GM21528 (cell line): ENCODE results near the gene TNP2.

Experiments used
- ATAC-seq: cut with Tn5 transposase; IDR thresholded peaks from one replicate; pipeline ENCODE4 v1.9.1; 2021; ENCODE audit warnings: mild to moderate bottlenecking, moderate library complexity; ENCODE audit not compliant: unreplicated experiment, low FRiP score

Gene TNP2

DNA sequence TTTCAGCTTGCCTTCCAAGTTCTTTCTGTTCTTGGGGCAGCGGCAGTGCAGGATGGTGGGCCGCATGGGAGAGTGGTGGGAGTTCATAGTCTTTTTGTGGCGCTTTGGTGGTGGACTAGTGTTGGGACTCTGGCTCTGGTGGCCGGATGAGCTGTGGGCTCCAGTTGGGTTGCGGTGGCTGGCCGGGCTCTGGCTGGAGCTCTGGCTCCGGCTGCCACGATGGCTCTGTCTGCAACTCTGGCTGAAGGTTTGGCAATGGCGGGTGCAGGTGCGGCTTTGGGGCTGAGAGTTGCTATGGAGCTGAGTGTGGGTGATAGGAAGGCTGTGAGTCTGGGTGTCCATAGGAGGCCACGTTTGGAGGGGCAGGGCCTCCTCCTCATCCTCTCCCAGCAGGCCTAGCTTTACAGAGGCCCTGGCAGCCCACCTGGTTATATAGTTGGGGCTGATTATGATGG, at the start of gene TNP2:
TNP2 (minus strand) TSS at position 405 of the 455 bp plus-strand sequence; CDS start at position 342, 63 bp downstream.
- no peak for ATAC-seq

DNA sequence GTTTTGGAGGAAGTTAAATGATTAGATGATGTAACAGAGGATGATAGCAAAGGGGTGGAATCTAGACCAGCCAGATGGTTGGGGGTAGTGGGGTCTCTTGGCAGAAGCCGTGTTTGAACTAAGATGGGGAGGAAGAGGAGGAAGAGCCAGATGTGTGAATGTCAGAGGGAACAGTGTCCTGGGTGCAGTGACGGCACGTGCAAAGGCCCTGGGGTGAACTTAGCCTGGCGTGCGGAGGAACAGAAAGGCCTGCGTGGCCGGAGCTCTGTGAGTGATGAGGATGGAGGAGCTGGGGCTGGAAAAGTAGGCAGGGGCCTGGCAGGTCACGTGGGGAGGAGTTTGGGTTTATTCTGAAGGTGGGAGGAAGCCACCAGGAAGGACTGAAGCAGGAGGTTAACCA, 49.7 kb upstream of the TNP2 start:
- ATAC-seq = no peak

DNA sequence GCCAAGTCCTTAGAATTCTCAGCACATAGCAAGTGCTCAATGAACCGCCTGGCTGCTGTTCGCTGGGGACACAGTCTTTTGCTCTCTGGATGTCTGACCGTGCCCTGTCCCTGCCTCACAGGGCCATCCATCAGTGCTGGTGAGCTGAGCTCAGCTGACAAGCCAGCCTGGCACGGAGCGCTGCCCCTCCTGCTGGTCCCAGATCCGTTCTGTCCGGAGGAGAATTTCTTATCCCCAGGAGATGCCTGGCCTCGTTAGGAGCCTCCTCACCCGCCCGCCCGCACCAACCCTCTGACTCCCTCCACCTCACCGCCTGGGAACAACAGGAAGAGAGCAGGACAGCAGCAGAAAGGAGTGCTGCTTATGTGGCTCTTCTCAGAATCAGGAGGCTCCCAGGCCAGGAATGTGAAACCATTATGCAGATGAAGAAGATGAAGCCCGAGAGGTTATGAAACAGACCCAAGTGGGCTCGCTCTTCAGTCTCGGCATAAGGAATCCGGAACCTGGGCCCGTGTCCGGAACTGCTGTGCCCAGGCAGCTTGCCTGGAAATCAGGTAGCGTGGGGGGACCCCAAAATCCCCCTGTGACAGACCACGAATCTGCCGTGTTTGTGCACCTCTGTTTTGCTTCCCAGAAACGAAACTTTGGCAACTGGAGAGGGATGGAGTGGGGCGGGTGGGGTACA, 47.3 kb upstream of the TNP2 start:
- ATAC-seq = no peak

DNA sequence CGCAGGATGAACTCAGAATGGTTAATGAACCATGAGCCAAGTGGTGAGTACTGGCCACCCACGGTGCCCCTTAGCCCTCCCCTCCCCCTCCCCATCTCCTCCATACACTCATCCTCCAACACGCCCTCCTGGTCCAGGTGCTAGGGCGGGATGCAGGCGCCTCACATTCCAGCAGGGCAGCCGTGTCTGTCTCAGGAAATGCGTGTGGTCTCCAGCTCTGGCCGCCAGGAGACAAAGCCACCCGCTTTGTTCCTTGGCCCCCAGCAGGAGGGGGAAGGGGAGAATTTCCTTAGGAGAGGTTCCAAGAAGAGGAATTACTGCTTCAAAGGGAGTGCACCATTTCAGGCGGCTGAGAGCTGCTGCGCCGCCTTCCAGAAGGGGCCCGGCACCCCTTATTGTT, 46.4 kb upstream of the TNP2 start:
- ATAC-seq = no peak

DNA sequence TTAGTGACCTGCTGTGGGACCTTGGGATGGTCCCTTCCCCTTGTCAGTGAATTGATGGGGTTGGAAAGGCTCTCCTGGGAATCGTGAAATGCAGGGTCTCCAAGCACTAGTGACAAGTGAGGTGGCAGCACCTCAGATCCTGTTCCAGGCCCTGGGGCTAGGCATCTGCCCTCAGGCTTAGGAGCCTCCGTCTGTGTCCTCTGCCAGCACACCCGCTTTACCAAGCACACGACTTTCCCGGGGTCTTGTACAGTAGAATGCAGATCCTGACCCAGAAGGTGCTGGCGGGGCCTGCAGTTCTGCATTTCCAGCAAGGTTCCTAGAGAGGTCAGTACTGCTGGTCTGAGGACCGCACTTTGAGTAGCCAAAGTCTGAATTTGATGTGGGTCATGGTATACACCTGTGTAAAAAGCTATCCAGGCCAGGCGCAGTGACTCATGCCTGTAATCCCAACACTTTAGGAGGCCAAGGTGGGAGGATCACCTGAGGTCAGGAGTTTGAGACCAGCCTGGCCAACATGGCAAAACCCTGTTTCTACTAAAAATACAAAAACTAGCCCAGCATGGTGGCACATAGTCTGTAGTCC, 45.3 kb upstream of the TNP2 start:
- no peak for ATAC-seq

DNA sequence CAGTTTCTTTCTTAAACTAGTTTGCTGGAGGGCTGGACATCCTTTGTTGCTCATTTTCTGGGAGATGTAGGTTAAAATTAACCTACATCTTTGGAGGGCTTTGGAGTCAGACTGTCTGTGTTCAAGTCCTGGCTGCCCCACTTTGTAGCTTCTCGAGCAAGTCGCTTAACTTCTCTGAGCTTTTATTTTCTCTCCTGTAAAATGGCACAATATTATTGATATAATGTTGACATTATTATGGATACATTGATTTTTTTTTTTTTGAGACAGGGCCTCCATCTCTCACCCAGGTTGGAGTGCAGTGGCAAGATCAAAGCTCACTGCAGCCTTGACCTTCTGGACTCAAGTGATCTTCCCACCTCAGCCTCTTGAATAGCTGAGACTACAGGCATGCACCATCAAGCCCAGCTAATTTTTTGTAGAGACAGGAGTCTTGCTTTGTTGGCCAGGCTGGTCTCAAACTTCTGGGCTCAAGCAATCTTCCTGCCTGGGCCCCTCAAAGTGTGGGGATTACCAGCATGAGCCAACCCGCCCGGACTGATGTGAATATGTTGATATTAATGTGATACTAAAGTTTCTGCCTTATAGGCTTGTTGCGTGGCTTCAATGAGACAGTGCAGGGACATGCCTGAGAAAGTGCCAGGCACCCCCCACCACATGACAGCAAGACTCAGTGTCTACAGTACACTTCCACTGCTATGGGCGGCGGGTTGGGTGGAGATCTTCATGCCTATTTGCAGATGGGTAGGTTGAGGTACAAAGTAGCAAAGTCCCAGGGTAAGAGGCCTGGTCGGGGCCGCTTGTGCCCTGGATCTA, 44.6 kb upstream of the TNP2 start:
- no peak for ATAC-seq

DNA sequence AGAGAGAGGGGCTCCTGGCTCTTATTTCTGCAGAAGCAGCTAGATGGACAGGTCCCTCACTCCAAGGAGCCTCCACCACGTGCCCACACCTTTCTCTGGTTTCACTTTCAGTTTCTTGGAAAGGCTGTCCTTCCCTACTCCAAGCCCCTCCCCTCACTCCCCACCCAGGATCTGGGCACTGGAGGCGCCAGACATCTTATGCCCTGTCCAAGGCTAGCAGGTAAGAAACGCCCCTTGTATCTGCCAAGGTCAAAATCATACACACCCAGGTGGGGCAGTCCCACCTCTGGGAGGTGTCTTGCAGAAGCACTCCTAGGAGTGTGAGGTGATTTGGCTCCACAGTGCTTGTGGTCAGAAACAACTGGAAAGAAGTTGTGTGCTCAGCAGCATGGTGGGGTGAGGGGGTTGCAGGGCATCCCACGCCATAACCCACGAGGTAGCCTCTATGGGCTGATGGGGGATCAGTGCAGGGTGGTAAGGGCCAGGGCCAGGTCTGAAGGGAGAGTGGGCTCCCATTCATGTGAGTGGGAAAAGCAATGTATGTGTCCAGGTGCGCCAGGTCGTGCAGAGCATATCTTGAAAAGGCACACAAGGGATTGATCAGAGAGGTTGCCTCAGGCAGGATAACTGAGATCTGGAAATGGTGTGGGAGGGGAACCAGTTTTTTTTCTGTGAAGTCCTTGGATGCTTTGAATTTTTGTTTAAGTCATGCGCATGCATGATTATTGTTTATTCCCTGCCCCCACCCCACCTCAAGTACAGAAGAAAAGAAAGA, 43.8 kb upstream of the TNP2 start:
- no peak for ATAC-seq

DNA sequence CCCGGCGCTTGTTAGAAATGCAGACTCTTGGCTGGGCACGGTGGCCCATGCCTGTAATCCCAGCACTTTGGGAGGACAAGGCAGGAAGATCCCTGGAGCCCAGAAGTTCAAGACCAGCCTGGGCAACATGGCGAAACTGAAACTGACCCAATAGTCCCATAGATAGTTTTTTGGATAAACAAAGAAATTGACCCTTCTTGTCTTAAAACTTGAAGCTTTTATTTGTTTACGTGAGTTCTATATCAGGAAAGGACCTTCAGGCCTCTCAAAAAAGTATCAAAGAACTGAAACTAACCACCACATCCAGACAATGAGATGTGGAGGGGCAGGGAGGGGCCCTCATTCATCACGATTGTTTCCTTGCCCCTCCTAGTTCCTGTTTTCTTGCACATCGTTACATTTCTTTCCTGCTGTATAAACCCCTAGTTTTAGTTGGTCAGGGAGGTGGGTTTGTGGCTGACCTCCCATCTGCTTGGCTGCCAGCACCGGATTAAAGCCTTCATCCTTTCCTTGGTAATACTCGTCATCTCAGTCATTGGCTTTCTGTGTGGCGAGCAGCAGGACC, 42.0 kb upstream of the TNP2 start:
- ATAC-seq = peak; percentile 33

DNA sequence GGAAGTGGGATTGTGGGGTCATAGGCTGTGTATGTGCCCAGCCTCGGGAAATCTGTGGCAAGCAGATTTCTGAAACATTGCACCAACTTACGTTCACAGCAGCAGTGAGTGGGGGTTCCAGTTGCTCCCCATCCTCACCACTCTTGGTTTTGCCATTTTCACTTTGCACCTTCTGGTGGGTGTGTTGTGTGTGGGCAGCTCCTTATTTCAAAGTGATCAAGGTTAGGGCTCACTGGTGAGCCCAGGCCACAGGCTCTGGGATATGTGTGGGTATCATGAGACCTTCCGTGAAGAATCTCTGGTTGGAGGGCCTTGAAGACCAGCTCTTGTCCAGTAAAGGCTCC, 41.5 kb upstream of the TNP2 start:
- ATAC-seq = no peak

DNA sequence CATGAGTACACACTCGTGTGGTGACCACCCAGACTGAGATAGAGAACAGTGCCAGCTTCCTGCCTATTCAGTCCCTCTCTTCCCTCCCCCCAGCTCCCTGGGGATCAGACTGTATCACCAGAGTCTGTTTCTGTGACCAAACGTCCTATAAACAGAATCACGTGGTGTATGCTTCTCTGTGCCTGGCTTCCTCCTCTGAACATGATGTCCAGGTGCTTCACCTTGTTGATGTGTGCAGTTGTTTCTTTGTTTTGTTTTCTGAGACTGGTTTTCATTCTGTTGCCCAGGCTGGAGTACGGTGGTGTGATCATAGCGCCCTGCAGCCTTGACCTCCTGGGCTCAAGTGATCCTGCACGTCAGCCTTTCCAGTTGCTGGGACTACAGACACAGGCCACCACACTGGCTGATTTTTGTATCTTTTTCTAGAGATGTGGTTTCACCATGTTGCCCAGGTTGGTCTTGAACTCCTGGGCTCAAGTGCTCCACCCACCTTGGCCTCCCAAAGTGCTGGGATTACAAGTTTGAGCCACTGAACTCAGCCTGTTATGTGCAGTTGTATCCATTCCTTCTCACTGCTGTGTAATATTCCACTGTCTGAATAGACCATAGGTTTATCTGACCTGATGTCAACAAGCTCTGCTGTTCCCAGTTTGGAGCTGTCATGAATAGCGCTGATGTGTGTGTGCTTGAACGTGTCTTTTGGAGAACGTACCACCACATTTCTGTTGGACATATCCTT, 40.9 kb upstream of the TNP2 start:
- ATAC-seq = no peak

DNA sequence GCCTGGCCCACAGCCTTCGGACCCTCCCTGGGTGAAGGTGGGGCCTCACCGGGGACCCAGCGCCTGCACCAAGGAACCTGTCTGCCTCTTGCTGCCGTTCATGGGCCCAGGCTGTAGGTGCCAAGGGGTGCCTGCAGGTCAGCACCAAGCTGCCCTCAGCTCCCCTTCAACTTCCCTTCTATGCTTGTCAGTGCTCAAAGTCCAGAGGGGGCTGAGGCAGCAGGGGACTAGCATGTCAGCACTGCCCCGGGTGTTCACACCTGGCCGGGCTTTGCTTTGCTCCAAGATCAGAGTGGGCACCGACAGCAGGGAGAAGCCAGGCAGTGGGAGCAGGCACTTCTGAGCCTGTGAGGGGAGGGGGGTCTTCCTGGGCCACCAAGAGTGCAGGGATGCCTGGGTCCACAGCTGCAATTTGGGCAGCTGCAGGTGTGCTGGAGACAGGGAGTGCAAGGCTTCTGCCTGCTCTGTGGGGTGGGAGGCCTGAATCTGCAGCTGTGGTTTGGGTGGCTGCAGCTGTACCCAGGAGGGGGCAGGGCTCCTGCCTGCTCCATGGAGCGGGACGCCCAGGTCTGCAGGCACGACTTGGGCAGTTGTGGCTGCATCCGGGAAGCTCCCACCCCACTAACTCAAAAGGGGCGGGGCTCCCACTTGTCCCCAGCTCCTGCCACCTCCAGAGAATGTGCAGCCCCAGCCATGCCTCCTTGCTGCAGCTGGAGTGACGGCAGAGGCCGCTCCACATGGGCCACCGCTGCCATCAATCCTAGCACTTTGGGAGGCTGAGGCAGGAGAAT, 39.6 kb upstream of the TNP2 start:
- ATAC-seq = peak; percentile 43

DNA sequence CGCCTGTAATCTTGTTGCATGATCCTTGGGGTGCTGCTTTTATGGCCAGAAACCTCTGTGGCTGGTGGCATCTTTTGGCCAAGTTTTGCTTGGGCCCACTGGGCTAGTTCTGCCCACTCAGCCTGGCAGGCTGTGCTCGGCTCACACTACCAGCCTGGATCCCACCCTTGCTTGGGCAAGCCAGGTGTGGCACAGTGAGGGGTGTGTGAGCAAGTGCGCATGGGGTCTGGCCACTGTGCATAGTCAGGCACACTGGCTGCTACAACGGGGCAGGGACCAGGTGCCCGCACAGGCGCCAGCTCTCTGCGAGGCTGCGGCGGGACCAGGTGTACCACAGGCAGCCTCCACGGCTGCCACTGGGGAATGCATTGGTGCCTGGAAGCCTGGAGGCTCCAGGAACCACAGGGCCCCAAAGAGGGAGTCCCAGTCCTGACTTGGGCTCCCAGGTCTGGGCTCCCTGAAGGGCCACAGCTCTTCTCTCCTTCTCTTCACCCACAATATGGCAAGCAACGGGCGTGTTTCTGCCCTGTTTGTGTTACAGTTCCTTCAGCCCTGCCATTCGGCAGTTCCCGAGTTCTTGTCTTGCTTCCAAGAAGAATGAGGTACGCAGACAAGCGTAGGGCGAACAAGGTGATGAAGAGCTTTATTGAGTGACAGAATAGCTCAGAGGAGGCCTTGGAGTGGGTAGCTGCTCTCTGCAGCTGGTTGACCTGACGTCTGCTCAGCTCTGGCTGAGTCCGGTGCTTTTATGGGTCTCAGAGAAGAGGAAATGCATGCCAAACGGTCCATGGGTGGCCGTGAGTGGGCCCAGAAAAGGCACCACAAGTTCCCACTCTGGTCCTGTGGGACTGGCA, 38.7 kb upstream of the TNP2 start:
- no peak for ATAC-seq

DNA sequence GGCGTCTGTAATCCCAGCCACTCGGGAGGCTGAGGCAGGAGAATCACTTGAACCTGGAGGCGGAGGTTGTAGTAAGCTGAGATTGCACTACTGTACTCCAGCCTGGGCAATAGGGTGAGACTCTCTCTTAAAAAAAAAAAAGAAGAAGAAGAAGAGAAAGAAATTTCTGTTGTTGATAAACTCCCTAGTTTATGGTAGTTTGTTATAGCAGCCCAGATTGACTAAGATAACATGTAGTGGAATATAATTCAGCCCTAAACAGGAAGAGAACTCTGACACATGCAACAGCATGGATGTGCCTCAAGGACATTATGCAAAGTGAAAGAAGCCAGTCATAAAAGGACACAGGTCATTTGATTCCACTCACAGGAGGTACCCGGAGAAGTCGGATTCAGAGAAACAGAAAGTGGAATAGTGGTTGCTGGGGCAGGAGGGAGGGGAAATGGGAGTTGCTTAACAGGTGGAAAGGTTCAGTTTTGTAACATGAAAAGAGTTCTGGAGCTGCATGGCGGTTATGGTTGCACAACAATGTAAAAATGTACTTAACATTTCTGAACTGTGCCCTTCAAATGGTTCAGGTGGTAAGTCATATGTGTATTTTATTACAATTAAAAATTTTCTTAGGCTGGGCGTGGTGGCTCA, 38.0 kb upstream of the TNP2 start:
- ATAC-seq = no peak

DNA sequence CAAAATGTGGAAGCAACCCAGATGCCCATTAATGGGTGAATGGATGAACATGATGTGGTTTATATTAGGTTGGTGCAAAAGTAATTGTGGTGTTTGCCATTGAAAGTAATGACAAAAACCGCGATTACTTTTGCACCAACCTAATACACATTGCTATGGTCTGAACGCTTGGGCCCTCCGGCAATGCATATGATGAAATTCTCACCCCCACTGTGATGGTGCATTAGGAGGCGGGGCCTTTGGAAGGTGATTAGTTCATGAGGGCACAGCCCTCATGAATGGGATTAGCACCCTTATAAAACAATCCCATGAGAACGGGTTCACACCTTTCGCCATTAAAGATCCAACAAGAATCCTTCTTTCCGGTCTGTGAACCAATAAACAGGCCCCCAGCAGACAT, 37.3 kb upstream of the TNP2 start:
- no peak for ATAC-seq

DNA sequence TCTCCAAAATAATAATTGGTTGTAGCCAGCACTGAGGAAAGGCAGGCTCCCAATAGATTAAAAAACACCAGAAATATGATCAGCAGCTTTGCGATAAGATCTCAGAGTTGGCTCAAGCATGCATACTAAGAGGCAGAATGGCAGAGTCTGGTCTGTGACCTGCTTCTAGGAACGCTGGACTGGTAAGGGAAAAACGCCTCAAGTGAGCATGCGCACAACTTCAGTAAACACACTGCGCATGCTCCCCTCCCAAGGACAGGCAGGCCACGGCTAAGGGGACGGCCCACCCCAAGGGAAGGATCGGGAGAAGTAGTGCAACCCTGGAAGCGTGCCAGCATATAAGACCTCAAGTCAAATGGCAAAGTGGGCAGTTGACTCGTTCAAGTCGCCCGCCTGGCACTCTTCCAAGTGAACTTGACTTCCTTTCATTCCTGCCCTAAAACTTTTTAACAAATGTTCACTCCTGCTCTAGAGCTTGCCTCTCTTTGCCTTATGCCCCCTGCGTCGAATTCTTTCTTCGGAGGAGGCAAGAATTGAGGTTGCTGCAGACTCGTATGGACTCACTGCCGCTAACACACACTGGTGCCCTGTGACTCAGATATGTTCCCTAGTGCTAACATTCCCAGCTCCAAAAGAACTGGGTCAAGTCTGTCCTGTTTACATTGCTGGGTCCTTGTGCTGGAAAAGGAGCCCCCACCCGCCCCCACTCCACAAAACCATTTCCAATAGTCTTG, 34.4 kb upstream of the TNP2 start:
- ATAC-seq = no peak

DNA sequence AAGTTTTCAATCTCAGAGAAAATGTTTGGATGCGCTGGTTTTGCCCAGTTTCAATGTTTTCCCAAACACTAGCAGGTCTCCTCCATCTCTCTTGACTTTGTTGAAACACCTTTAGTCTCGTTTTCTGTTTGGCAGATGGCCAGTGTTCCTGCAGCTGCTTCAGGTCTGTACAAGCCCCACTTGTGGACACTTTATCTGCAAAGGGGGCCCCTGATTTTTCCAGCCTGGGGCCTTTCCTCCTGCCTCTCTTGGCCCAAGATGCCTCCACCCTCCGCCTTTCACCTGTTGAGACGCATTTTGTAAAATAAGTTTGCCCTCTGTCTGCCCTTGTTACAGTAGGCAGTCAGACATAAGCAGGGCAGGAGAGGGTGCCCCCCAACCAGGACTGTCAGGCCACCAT, 33.9 kb upstream of the TNP2 start:
- ATAC-seq = no peak
